ENCODE data around the gene MOCS2. TPM values are rescaled to one million over a fixed set of nuclear protein-coding genes. Genes with fewer than 3 reads are reported as not detected.

Gene MOCS2
- total and polyA plus RNA-seq, 9 of the 15 experiments (the other 6 are each of a cell fraction or from before 2014, with no cell fraction given), result 33.0 to 74.5 (median 48.4) TPM

GRCh38 chr5:53095217-53095616 is 14.3 kb downstream of the MOCS2 start:
- TF ChIP-seq ZNF655 (CRISPR knock-in tag; IDR thresholded peaks at IDR 0.05), result no peak
- no peak for TF ChIP-seq KLF16 (IDR thresholded peaks at IDR 0.05)
- no peak for TF ChIP-seq ZNF507 (tag; conservative IDR thresholded peaks at IDR 0.05)
- no peak for TF ChIP-seq RBM25 (IDR thresholded peaks at IDR 0.05; ENCODE audit: low read depth, low read length, severe bottlenecking)
- TF ChIP-seq FOXJ3 (CRISPR knock-in tag; IDR thresholded peaks at IDR 0.05), result no peak
- TF ChIP-seq MCM3 (IDR thresholded peaks at IDR 0.05), result no peak
- no peak for TF ChIP-seq KDM5B (IDR thresholded peaks at IDR 0.05; ENCODE audit: insufficient replicate concordance, low read depth, low read length)
- no peak for TF ChIP-seq ZFP30 (CRISPR knock-in tag; IDR thresholded peaks at IDR 0.05; ENCODE audit: borderline replicate concordance)
- no peak for TF ChIP-seq FOXM1 (IDR thresholded peaks at IDR 0.05; ENCODE audit: low read depth)
- TF ChIP-seq FOXM1 (CRISPR knock-in tag; IDR thresholded peaks at IDR 0.05; ENCODE audit: low read depth), result no peak
- intact Hi-C loops (cut with micrococcal nuclease), result loop anchor here (10.0 kb wide), 1 partner anchor 290 kb away; no protein-coding TSS in a partner anchor
- CTCF ChIA-PET (ENCODE audit: low intra/inter-chr PET ratio), result interaction anchor here (1.7 kb wide), 1 partner anchor 147 kb away, joined by 11 read pairs; no protein-coding TSS in a partner anchor

More at GRCh38 chr5:53095217-53095616, 14.3 kb downstream of the MOCS2 start:
- Histone ChIP-seq H4K20me1 (replicated peaks; ENCODE audit: control insufficient read depth, insufficient read depth, low read length) (no peaks in the 10 kb centered on the region), H3K4me2 (ENCODE audit: insufficient read depth, low read length) (no peak overlapping the region), H3K9me3 (replicated peaks; ENCODE audit: control insufficient read depth, insufficient read depth, low read depth, low read length) (no peaks in the 10 kb centered on the region), H3K27me3 (ENCODE audit: control insufficient read depth in 2 of 2, insufficient read depth in 2 of 2, low read length in 2 of 2) (no peaks in the 10 kb centered on the region), H3K4me1 (replicated peaks in 1 of 2; ENCODE audit: control insufficient read depth in 2 of 2, insufficient read depth in 2 of 2, low read length in 2 of 2) (no peaks in the 10 kb centered on the region), H3K4me3 (no peak overlapping the region), H3K9ac (ENCODE audit: insufficient read depth in 1 of 2, low read depth in 2 of 2, low read length in 2 of 2) (no peak overlapping the region), H3K79me2 (ENCODE audit: control insufficient read depth, insufficient read depth, low read length) (no peaks in the 10 kb centered on the region), H3K36me3 (ENCODE audit: control insufficient read depth, insufficient read depth, low read length) (peaks cover 26% of the 10 kb centered on the region; the same call in 2 of the 3 replicates), H3K9me1 (ENCODE audit: control insufficient read depth, insufficient read depth, low read length) (no peaks in the 10 kb centered on the region), H2AFZ (ENCODE audit: low read depth, low read length) (no peak overlapping the region), H3K27ac (ENCODE audit: extremely low read depth, low read depth, low read length) (no peak overlapping the region)
- in situ Hi-C loops (cut with MboI), result loop anchor here (5.0 kb wide), 1 partner anchor 148 kb away; no protein-coding TSS in a partner anchor
- DNase-seq (ENCODE audit: extremely low read depth in 1 of 4, low spot score in 3 of 4), result no peak
- POLR2A ChIA-PET, result no interaction called here
- BruUV-seq (replicated peaks), result no TSS peak
- no peak for FAIRE-seq
- ATAC-seq, result no peak
- WGBS (ENCODE audit: insufficient coverage, low coverage, missing lambda C conversion rate), result 77% methylated on average over 7 of the region's 7 CpGs

Measured in K562 (cell line).